ENCODE measurements around the gene CEP89. TPM values are rescaled to one million over a fixed set of nuclear protein-coding genes. Genes with fewer than 3 reads are reported as not detected.

Gene CEP89
- total and polyA plus RNA-seq, 2 of the 4 experiments (the other 2 are of a cell fraction), result 7.2 to 17.4 TPM

GRCh38 chr19:32828643-32829344, 143.0 kb downstream of the CEP89 start:
- H3K27me3 ChIP-seq (ENCODE audit: control insufficient read depth, insufficient read depth, low read length), result peaks cover 10% of the 10 kb centered on the region
- ChIA-PET CTCF (interaction anchor here (0.6 kb wide), 1 partner anchor 22 kb away, joined by 3 read pairs; no protein-coding TSS in a partner anchor), POLR2A (ENCODE audit: unreplicated experiment) (no interaction called here)
- DNase-seq, result no peak
- no peak overlapping the region for H3K4ac ChIP-seq (ENCODE audit: low read depth, low read length)
- no peak overlapping the region for H3K9ac ChIP-seq (ENCODE audit: low read depth, low read length)
- no peak overlapping the region for H3K4me2 ChIP-seq (ENCODE audit: low read depth, low read length)
- no peak overlapping the region for H2BK5ac ChIP-seq (ENCODE audit: low read depth, low read length, poor library complexity, severe bottlenecking)
- no peak overlapping the region for H2BK20ac ChIP-seq (ENCODE audit: low read depth, low read length)
- WGBS, 2 experiments (ENCODE audit: extremely low coverage in 2 of 2, insufficient read length in 1 of 2), result 20% methylated on average over 1 of the region's 15 CpGs; no CpG with 5 or more reads in 1 of the 2 experiments
- TF ChIP-seq MAFK (IDR thresholded peaks at IDR 0.05; ENCODE audit: low read depth, low read length), result no peak
- no peak for TF ChIP-seq BHLHE40 (IDR thresholded peaks at IDR 0.05; ENCODE audit: low read depth, low read length)
- TF ChIP-seq MAZ (IDR thresholded peaks at IDR 0.05; ENCODE audit: borderline replicate concordance, low read depth, low read length), result no peak
- H3K18ac ChIP-seq (ENCODE audit: low read depth, low read length), result no peak overlapping the region
- no peak overlapping the region for H2AFZ ChIP-seq (replicated peaks; ENCODE audit: low read length, poor library complexity)
- H4K8ac ChIP-seq (ENCODE audit: low read depth in 2 of 2, low read length in 2 of 2), result no peak overlapping the region
- H3K4me1 ChIP-seq (ENCODE audit: control insufficient read depth, insufficient read depth, low read length), result no peaks in the 10 kb centered on the region
- H4K91ac ChIP-seq (ENCODE audit: insufficient read depth, low read depth, low read length), result no peak overlapping the region
- intact Hi-C loops (cut with micrococcal nuclease), result no loop called here
- no peak overlapping the region for H3K56ac ChIP-seq (ENCODE audit: extremely low read depth, insufficient read depth, low read length)
- H2BK120ac ChIP-seq (ENCODE audit: low read depth, low read length), result no peak overlapping the region
- H3K79me1 ChIP-seq (ENCODE audit: low read depth in 1 of 2, low read length in 2 of 2), result no peaks in the 10 kb centered on the region
- no peaks in the 10 kb centered on the region for H3K36me3 ChIP-seq (ENCODE audit: control insufficient read depth, insufficient read depth, low read length)
- no peaks in the 10 kb centered on the region for H4K20me1 ChIP-seq (ENCODE audit: insufficient read depth, low read length)
- H2AK9ac ChIP-seq (replicated peaks; ENCODE audit: low read depth, low read length, poor library complexity), result no peak overlapping the region
- no peak overlapping the region for H4K5ac ChIP-seq (ENCODE audit: low read depth, low read length)
- no peaks in the 10 kb centered on the region for H3K9me3 ChIP-seq (ENCODE audit: control insufficient read depth, insufficient read depth, low read length)
- dilution Hi-C loops (cut with HindIII; ENCODE audit: low sequenced_read_pairs, unreplicated experiment), result no loop called here
- no peak overlapping the region for H2AK5ac ChIP-seq (ENCODE audit: low read depth, low read length)
- no peak overlapping the region for H3K23ac ChIP-seq (ENCODE audit: low read depth, low read length)
- no peaks in the 10 kb centered on the region for H3K9me1 ChIP-seq (ENCODE audit: insufficient read depth, low read length)
- H2BK15ac ChIP-seq (ENCODE audit: low read depth, low read length), result no peak overlapping the region
- H3K14ac ChIP-seq (replicated peaks; ENCODE audit: low read depth, low read length), result no peak overlapping the region
- H3K27ac ChIP-seq (ENCODE audit: insufficient read depth, low read length), result no peak overlapping the region
- ATAC-seq (ENCODE audit: low read depth), result no peak
- in situ Hi-C loops (cut with MboI; ENCODE audit: low sequenced_read_pairs), result no loop called here
- no TSS peak for BruUV-seq (replicated peaks)
- no peak overlapping the region for H3K4me3 ChIP-seq (ENCODE audit: insufficient read depth, low read depth, low read length)

Data from IMR-90 (cell line).